Middle frontal gyrus (tissue), 1 donor: ENCODE results near the gene CPVL.

ENCODE experiments used
- DNase-seq: peaks from one replicate; pipeline ENCODE4 v3.0.0-alpha.2; 2015; ENCODE audit warnings: low spot score; ENCODE audit errors: extremely low spot score

The CPVL gene

GRCh38 chr7:29146057-29146706, at the start of gene CPVL:
CPVL (minus strand) TSS chr7:29146537; CDS start chr7:29121061, 25,476 bp downstream.
- no peak for DNase-seq

- DNase-seq: no peak
Measured at GRCh38 chr7:29194594-29195427, 48.5 kb upstream of the CPVL start, which contains the start of gene CHN2. CHN2 (plus strand) TSS chr7:29194775.

GRCh38 chr7:29194206-29194593, 47.9 kb upstream of the CPVL start:
- no peak for DNase-seq

GRCh38 chr7:29193316-29194205, 47.2 kb upstream of the CPVL start:
- DNase-seq: no peak

GRCh38 chr7:29192811-29193210, 46.5 kb upstream of the CPVL start:
- no peak for DNase-seq

GRCh38 chr7:29192323-29192722, 46.0 kb upstream of the CPVL start:
- no peak for DNase-seq

GRCh38 chr7:29190349-29191045, 44.2 kb upstream of the CPVL start:
- DNase-seq: no peak

- DNase-seq: no peak
Measured at GRCh38 chr7:29189743-29190201, 43.4 kb upstream of the CPVL start.

- DNase-seq: no peak
Measured at GRCh38 chr7:29185613-29186012, 39.3 kb upstream of the CPVL start.

- no peak for DNase-seq
Measured at GRCh38 chr7:29184599-29184998, 38.3 kb upstream of the CPVL start.

- no peak for DNase-seq
Measured at GRCh38 chr7:29179115-29179514, 32.8 kb upstream of the CPVL start.

- DNase-seq: no peak
Measured at GRCh38 chr7:29177963-29178600, 31.7 kb upstream of the CPVL start.

GRCh38 chr7:29173458-29173857, 27.1 kb upstream of the CPVL start:
- no peak for DNase-seq

GRCh38 chr7:29170781-29171180, 24.4 kb upstream of the CPVL start:
- no peak for DNase-seq

GRCh38 chr7:29167721-29168120, 21.4 kb upstream of the CPVL start:
- DNase-seq: no peak

- no peak for DNase-seq
Measured at GRCh38 chr7:29163854-29164253, 17.5 kb upstream of the CPVL start.

- DNase-seq: no peak
Measured at GRCh38 chr7:29162577-29162976, 16.2 kb upstream of the CPVL start.

- DNase-seq: no peak
Measured at GRCh38 chr7:29161231-29161630, 14.9 kb upstream of the CPVL start.

- DNase-seq: no peak
Measured at GRCh38 chr7:29160080-29160479, 13.7 kb upstream of the CPVL start.

GRCh38 chr7:29158795-29159423, 12.6 kb upstream of the CPVL start:
- no peak for DNase-seq
